Gastrocnemius medialis (tissue), 4 donors: ENCODE measurements around the gene SPECC1L.

ENCODE experiments used
- CTCF ChIP-seq, 5 experiments: fragments of 450-650 bp in 3 of 5; fragments of 200-600 bp in 2 of 5; sonication (generic) in 2 of 5; IDR thresholded peaks in 4 of 5; conservative IDR thresholded peaks in 1 of 5; 1 replicate in 4 of 5; 2 replicates in 1 of 5; pipeline ENCODE4 v1.5.1; 2016 to 2019; ENCODE audit warnings: antibody characterized with exemption in 5 of 5, mild to moderate bottlenecking in 3 of 5, moderate library complexity in 3 of 5
- POLR2A ChIP-seq, 2 donors: fragments of 450-650 bp; IDR thresholded peaks; one replicate each; pipeline ENCODE4 v1.6.1; 2017; ENCODE audit warnings: antibody characterized with exemption in 2 of 2, mild to moderate bottlenecking in 2 of 2, moderate library complexity in 2 of 2

- no peak for TF ChIP-seq POLR2A (IDR thresholded peaks at IDR 0.05)
- no peak for TF ChIP-seq CTCF (IDR thresholded peaks at IDR 0.05 in 4 of 5, conservative IDR thresholded peaks at IDR 0.05 in 1 of 5)
These were observed 38.5 kb upstream of the SPECC1L start for GRCh38 chr22:24232124-24232523.
